Measurements from ENCODE around the gene PHAF1.
A peak's percentile ranks its signal among the peaks of the same experiment; 100 is the strongest.

Gene PHAF1

DNA sequence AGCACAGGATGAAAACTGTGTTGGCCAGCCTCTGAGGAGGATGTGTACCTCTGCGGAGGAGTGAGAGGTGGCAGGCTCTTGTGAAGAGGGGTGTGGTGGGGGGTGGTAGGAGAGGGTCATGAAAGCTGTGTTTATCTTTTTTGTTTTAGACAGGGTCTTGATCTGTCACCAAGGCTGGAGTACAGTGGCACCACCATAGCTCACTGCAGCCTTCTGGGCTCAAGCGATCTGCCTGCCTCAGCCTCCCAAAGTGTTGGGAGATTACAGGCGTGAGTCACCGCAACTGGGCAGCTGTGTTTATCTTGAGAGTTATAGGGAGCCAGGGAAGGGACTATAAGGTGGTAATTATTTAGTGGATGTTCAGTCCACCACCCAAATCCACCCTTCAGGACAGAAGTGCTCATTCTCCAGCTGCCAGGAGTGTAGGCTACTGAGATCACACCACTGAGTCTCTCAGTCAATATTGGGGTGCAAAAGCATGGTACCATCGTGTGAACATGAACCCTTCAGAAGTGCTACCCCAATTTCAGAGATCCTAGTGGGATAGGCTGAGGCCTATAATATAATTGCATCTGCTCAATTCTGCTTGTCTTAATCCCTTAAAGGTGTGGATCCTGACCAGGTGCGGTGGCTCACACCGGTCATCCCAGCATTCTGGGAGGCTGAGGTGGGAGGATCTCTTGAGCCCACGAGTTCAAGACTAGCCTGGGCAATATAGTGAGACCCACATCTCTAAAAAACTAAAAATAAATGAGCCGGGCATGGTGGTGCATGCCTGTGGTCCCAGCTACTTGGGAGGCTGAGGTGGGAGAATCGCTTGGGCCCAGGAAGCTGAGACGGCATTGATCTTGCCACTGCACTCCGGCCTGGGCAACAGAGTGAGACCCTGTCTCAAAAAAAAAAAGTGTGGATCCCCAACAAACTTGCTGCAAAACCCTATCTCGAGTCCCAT, 81.0 kb downstream of the PHAF1 start:
- Histone ChIP-seq H3K4me2 (ENCODE audit: low read length) (no peak overlapping the region), H3K9ac (no peak overlapping the region), H2AFZ (no peak overlapping the region), H3K27me3 (ENCODE audit: control insufficient read depth, insufficient read depth, low read length) (no peaks in the 10 kb centered on the region), H3K4me3 (ENCODE audit: low read depth, low read length) (no peak overlapping the region), H3K4me1 (peaks cover 13% of the 10 kb centered on the region), H3K27ac (no peak overlapping the region), H3K79me2 (peaks cover 10% of the 10 kb centered on the region), H3K9me3 (ENCODE audit: control insufficient read depth, low read length) (no peaks in the 10 kb centered on the region), H3K36me3 (ENCODE audit: control insufficient read depth, insufficient read depth, low read length) (no peaks in the 10 kb centered on the region)
- TF ChIP-seq, protein P1, sequence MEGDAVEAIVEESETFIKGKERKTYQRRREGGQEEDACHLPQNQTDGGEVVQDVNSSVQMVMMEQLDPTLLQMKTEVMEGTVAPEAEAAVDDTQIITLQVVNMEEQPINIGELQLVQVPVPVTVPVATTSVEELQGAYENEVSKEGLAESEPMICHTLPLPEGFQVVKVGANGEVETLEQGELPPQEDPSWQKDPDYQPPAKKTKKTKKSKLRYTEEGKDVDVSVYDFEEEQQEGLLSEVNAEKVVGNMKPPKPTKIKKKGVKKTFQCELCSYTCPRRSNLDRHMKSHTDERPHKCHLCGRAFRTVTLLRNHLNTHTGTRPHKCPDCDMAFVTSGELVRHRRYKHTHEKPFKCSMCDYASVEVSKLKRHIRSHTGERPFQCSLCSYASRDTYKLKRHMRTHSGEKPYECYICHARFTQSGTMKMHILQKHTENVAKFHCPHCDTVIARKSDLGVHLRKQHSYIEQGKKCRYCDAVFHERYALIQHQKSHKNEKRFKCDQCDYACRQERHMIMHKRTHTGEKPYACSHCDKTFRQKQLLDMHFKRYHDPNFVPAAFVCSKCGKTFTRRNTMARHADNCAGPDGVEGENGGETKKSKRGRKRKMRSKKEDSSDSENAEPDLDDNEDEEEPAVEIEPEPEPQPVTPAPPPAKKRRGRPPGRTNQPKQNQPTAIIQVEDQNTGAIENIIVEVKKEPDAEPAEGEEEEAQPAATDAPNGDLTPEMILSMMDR (IDR thresholded peaks at IDR 0.05): no peak

- peak overlapping the region; percentile 28 for H3K4me2 ChIP-seq (ENCODE audit: low read length)
- H3K9me3 ChIP-seq (ENCODE audit: control insufficient read depth, low read length): no peaks in the 10 kb centered on the region
- no peak overlapping the region for H3K4me3 ChIP-seq (ENCODE audit: low read depth, low read length)
- H3K4me1 ChIP-seq: peaks cover 11% of the 10 kb centered on the region
- no peaks in the 10 kb centered on the region for H3K27me3 ChIP-seq (ENCODE audit: control insufficient read depth, insufficient read depth, low read length)
- H3K27ac ChIP-seq: no peak overlapping the region
- peak overlapping the region; percentile 1 for H2AFZ ChIP-seq
- H3K36me3 ChIP-seq (ENCODE audit: control insufficient read depth, insufficient read depth, low read length): no peaks in the 10 kb centered on the region
- H3K79me2 ChIP-seq: peaks cover 10% of the 10 kb centered on the region
- TF ChIP-seq, protein P1 (IDR thresholded peaks at IDR 0.05): no peak
- H3K9ac ChIP-seq: no peak overlapping the region
Observed at GRCh38 chr16:67191411-67191994, 81.8 kb downstream of the PHAF1 start.

- no peaks in the 10 kb centered on the region for H3K27me3 ChIP-seq (ENCODE audit: control insufficient read depth, insufficient read depth, low read length)
- H3K4me2 ChIP-seq (ENCODE audit: low read length): peak within 1 kb of the TSS; percentile 95
- no peaks in the 10 kb centered on the region for H3K9me3 ChIP-seq (ENCODE audit: control insufficient read depth, low read length)
- no peaks in the 10 kb centered on the region for H3K36me3 ChIP-seq (ENCODE audit: control insufficient read depth, insufficient read depth, low read length)
- peaks cover 10% of the 10 kb centered on the region for H3K79me2 ChIP-seq
- TF ChIP-seq, protein P1 (IDR thresholded peaks at IDR 0.05): peak; percentile 14
- peak within 1 kb of the TSS; percentile 86 for H3K4me3 ChIP-seq (ENCODE audit: low read depth, low read length)
- H3K9ac ChIP-seq: peak within 1 kb of the TSS; percentile 86
- H2AFZ ChIP-seq: peak within 1 kb of the TSS; percentile 71
- peaks cover 11% of the 10 kb centered on the region for H3K4me1 ChIP-seq
- peak within 1 kb of the TSS; percentile 56 for H3K27ac ChIP-seq
Observed at GRCh38 chr16:67191995-67192681, 82.4 kb downstream of the PHAF1 start, which contains the start of gene E2F4. E2F4 (plus strand) TSS chr16:67192155; CDS start chr16:67192228, 73 bp downstream.

GRCh38 chr16:67192781-67193361, 83.1 kb downstream of the PHAF1 start:
- TF ChIP-seq, protein P1 (IDR thresholded peaks at IDR 0.05): no peak
- Histone ChIP-seq H3K36me3 (ENCODE audit: control insufficient read depth, insufficient read depth, low read length) (no peaks in the 10 kb centered on the region), H3K27ac (no peak overlapping the region), H3K4me2 (ENCODE audit: low read length) (peak overlapping the region; percentile 95), H3K9me3 (ENCODE audit: control insufficient read depth, low read length) (no peaks in the 10 kb centered on the region), H3K4me1 (peaks cover 11% of the 10 kb centered on the region), H2AFZ (no peak overlapping the region), H3K79me2 (peaks cover 10% of the 10 kb centered on the region), H3K4me3 (ENCODE audit: low read depth, low read length) (peak overlapping the region; percentile 86), H3K27me3 (ENCODE audit: control insufficient read depth, insufficient read depth, low read length) (no peaks in the 10 kb centered on the region), H3K9ac (no peak overlapping the region)
